HCT116 (cell line): Measurements from ENCODE around the gene PRRT3. TPM values are rescaled to one million over a fixed set of nuclear protein-coding genes. Genes with fewer than 3 reads are reported as not detected.

ENCODE experiments used
- ATAC-seq: fragments of 200-7000 bp; cut with Tn5 transposase; 2 replicates; pipeline ENCODE4 v1.9.1; 2020; ENCODE audit warnings: mild to moderate bottlenecking, moderate library complexity
- BruUV-seq: library from RNA; stranded (reverse); fragments of 400-500 nt; replicated peaks from 2 replicates; lab custom pipeline; 2021; lab: Mats Ljungman, UMichigan
- CTCF ChIA-PET: fragments of 300-600 bp; sonication (Branson Sonifier 250); formaldehyde crosslinking; loops from one replicate; lab custom pipeline; 2021; ENCODE audit warnings: antibody characterized with exemption; lab: Charles Lee
- POLR2A ChIA-PET: fragments of 300-600, 350-600 bp; sonication (Branson Sonifier 250); formaldehyde crosslinking; loops from one replicate; lab custom pipeline; 2021; ENCODE audit warnings: antibody characterized with exemption; lab: Charles Lee
- RAD21 ChIA-PET, 2 experiments: fragments of 300-600 bp; sonication (Branson Sonifier 250); formaldehyde crosslinking; loops; one replicate each; lab custom pipeline; 2023; ENCODE audit warnings: low total read pairs in 2 of 2; ENCODE audit not compliant: uncharacterized antibody in 2 of 2, unreplicated experiment in 2 of 2, low non-redundant PET in 1 of 2; lab: Charles Lee
- DNase-seq: peaks from one replicate; pipeline ENCODE4 v3.0.0-alpha.2; 2010; ENCODE audit warnings: low read depth, low spot score
- H2AFZ ChIP-seq: fragments of 200-600 bp; shearing (Covaris generic), sonication (generic); 2 replicates; pipeline ENCODE4 v1.6.1; 2017; ENCODE audit warnings: low read depth, mixed run types, mixed read lengths, antibody characterized with exemption, low read length; ENCODE audit not compliant: poor library complexity, severe bottlenecking
- H3K27ac ChIP-seq: 2 replicates; pipeline ENCODE4 v1.5.1; 2012; ENCODE audit warnings: low read depth, low read length
- H3K27me3 ChIP-seq: fragments of 200-600 bp; sonication (generic); 2 replicates; pipeline ENCODE4 v1.6.1; 2016; ENCODE audit warnings: mixed run types, low read length, mixed read lengths; ENCODE audit not compliant: insufficient read depth
- H3K36me3 ChIP-seq, 2 experiments: fragments of 200-500 bp in 1 of 2; fragments of 200-600 bp in 1 of 2; sonication (Bioruptor generic) in 1 of 2; sonication (generic) in 1 of 2; 2 replicates each; pipeline versions ENCODE4 v1.5.1 to v1.6.1; 2014 to 2016; ENCODE audit warnings: low read length in 2 of 2, inconsistent platforms in 1 of 2, mixed read lengths in 1 of 2, mixed run types in 1 of 2; ENCODE audit not compliant: insufficient read depth in 2 of 2, control insufficient read depth in 1 of 2
- H3K4me1 ChIP-seq, 2 experiments: fragments of 200-600 bp in 1 of 2; sonication (generic) in 1 of 2; 2 replicates each; pipeline versions ENCODE4 v1.5.1 to v1.6.1; 2012 to 2017; ENCODE audit warnings: low read length in 2 of 2, inconsistent platforms in 1 of 2, mild to moderate bottlenecking in 1 of 2, mixed read lengths in 1 of 2, mixed run types in 1 of 2, moderate library complexity in 1 of 2; ENCODE audit not compliant: insufficient read depth in 2 of 2, control insufficient read depth in 1 of 2
- H3K4me2 ChIP-seq: fragments of 200-600 bp; sonication (generic); 2 replicates; pipeline ENCODE4 v1.6.1; 2017; ENCODE audit warnings: mixed run types, low read length, mixed read lengths
- H3K4me3 ChIP-seq, 2 experiments: fragments of 200-600 bp in 1 of 2; sonication (generic) in 1 of 2; replicated peaks in 1 of 2; 2 replicates each; pipeline ENCODE4 v1.5.1; 2011 to 2016; ENCODE audit warnings: low read length in 2 of 2, control low read depth in 1 of 2, low read depth in 1 of 2, mild to moderate bottlenecking in 1 of 2, mixed read lengths in 1 of 2, mixed run types in 1 of 2
- H3K79me2 ChIP-seq: fragments of 200-600 bp; sonication (generic); 2 replicates; pipeline ENCODE4 v1.6.1; 2017; ENCODE audit warnings: mild to moderate bottlenecking, mixed run types, low read length, moderate library complexity, mixed read lengths; ENCODE audit not compliant: insufficient read depth
- H3K9ac ChIP-seq: fragments of 200-600 bp; sonication (generic); 2 replicates; pipeline ENCODE4 v1.6.1; 2016; ENCODE audit warnings: low read length, mixed read lengths
- H3K9me2 ChIP-seq: fragments of 200-600 bp; sonication (generic), shearing (Covaris generic); 2 replicates; pipeline ENCODE4 v1.6.1; 2017; ENCODE audit warnings: mixed run types, mild to moderate bottlenecking, moderate library complexity; ENCODE audit not compliant: insufficient read depth
- H3K9me3 ChIP-seq, 2 experiments: fragments of 200-500 bp in 1 of 2; fragments of 200-600 bp in 1 of 2; sonication (Bioruptor generic) in 1 of 2; sonication (generic) in 1 of 2; 2 replicates each; pipeline ENCODE4 v1.6.1; 2014 to 2017; ENCODE audit warnings: low read length in 2 of 2, mixed read lengths in 2 of 2, inconsistent platforms in 1 of 2, low read depth in 1 of 2, mild to moderate bottlenecking in 1 of 2, mixed run types in 1 of 2, moderate library complexity in 1 of 2; ENCODE audit not compliant: control insufficient read depth in 1 of 2, insufficient read depth in 1 of 2
- H4K20me1 ChIP-seq: fragments of 200-600 bp; sonication (generic), shearing (Covaris generic); 2 replicates; pipeline ENCODE4 v1.6.1; 2017; ENCODE audit warnings: mixed run types, mild to moderate bottlenecking, moderate library complexity; ENCODE audit not compliant: insufficient read depth
- CBX3 ChIP-seq: IDR thresholded peaks from 2 replicates; pipeline ENCODE4 v1.6.1; 2012; ENCODE audit warnings: low read depth
- EGR1 ChIP-seq: IDR thresholded peaks from 2 replicates; pipeline ENCODE4 v1.6.1; 2012; ENCODE audit warnings: low read depth
- ELF1 ChIP-seq: IDR thresholded peaks from 2 replicates; pipeline ENCODE4 v1.6.1; 2012; ENCODE audit warnings: low read depth, borderline replicate concordance
- EZH2 ChIP-seq: fragments of 200-600 bp; sonication (generic); IDR thresholded peaks from 2 replicates; pipeline ENCODE4 v1.6.1; 2017; ENCODE audit warnings: antibody characterized with exemption, mixed run types
- EZH2phosphoT487 ChIP-seq: fragments of 200-600 bp; IDR thresholded peaks from 2 replicates; pipeline ENCODE4 v1.6.1; 2018; ENCODE audit warnings: antibody characterized with exemption, borderline replicate concordance
- FOSL1 ChIP-seq: IDR thresholded peaks from 2 replicates; pipeline ENCODE4 v1.6.1; 2012; ENCODE audit warnings: low read depth
- JUND ChIP-seq: IDR thresholded peaks from 2 replicates; pipeline ENCODE4 v1.6.1; 2012
- POLR2A ChIP-seq: IDR thresholded peaks from 2 replicates; pipeline ENCODE4 v1.7.0; 2011; ENCODE audit warnings: borderline replicate concordance; ENCODE audit not compliant: insufficient read depth, insufficient read length; ENCODE audit errors: extremely low read depth
- POLR2AphosphoS5 ChIP-seq: IDR thresholded peaks from 2 replicates; pipeline ENCODE4 v1.6.1; 2011; ENCODE audit warnings: mild to moderate bottlenecking, low read depth, low read length, moderate library complexity
- RAD21 ChIP-seq: IDR thresholded peaks from 2 replicates; pipeline ENCODE4 v1.6.1; 2012; ENCODE audit warnings: low read depth, mild to moderate bottlenecking
- SIN3A ChIP-seq: IDR thresholded peaks from 2 replicates; pipeline ENCODE4 v1.6.1; 2012; ENCODE audit warnings: low read depth
- SRF ChIP-seq: IDR thresholded peaks from 2 replicates; pipeline ENCODE4 v1.6.1; 2012; ENCODE audit warnings: low read depth
- TCF7L2 ChIP-seq: IDR thresholded peaks from 2 replicates; pipeline ENCODE4 v1.7.0; 2011; ENCODE audit warnings: borderline replicate concordance, inconsistent platforms; ENCODE audit not compliant: insufficient read depth, insufficient read length; ENCODE audit errors: extremely low read depth
- YY1 ChIP-seq: IDR thresholded peaks from 2 replicates; pipeline ENCODE4 v1.6.1; 2011; ENCODE audit warnings: low read length, low read depth, moderate library complexity, mild to moderate bottlenecking; ENCODE audit not compliant: insufficient replicate concordance; ENCODE audit errors: extremely low read depth
- ZFX ChIP-seq: fragments of 450-650 bp; IDR thresholded peaks from 2 replicates; pipeline ENCODE4 v1.6.1; 2017
- intact Hi-C: fragments of 100-400 bp; cut with micrococcal nuclease; formaldehyde crosslinking; loops from 2 replicates; pipeline ENCODE4 v1.10.0; 2022
- total RNA-seq: library from RNA; stranded (reverse); gene quantifications from one replicate; pipeline ENCODE4 v1.2.1, GENCODE V29; 2021; ENCODE audit not compliant: unreplicated experiment
- TF ChIP-seq, protein P1 (sequence below): IDR thresholded peaks from 2 replicates; pipeline ENCODE4 v1.6.1; 2012; ENCODE audit warnings: low read depth
- TF ChIP-seq, protein P2 (sequence below): IDR thresholded peaks from 2 replicates; pipeline ENCODE4 v1.6.1; 2012
- TF ChIP-seq, protein P3 (sequence below): IDR thresholded peaks from 2 replicates; pipeline ENCODE4 v1.6.1; 2012

The PRRT3 gene
- total RNA-seq, 1 experiment from 2014 or later = 0.96 TPM

DNA sequence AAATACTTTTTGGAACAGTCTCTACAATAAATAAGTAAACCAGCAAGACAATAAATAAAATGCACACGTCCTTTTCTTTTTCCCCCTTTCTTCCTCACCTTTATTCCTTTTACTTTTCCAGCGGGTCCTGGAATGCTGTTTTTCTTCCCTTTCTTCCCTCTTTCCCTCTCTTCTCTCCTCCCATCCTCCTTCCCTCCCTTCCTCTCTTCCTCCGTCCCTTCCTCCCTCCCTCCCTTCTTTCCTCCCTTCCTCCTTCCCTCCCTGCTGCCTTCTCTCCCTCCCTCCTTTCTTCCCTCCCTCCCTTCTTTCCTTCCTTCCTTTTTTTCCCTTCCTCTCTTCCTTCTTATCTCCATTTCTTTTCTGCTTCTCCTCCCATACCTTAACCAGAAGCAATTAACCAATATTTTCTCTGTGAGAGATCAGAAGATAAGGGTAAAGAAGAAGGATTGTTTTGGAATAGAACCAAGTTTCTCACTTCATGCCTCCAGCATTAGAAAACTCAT is 52.9 kb downstream of the PRRT3 start:
- Histone ChIP-seq H3K27me3 (no peaks in the 10 kb centered on the region), H3K36me3 (no peaks in the 10 kb centered on the region), H3K4me2 (no peak overlapping the region), H4K20me1 (no peaks in the 10 kb centered on the region), H3K79me2 (no peaks in the 10 kb centered on the region), H3K4me3 (no peak overlapping the region), H2AFZ (no peak overlapping the region), H3K9me2 (no peaks in the 10 kb centered on the region), H3K4me1 (peaks cover 17 to 40% of the 10 kb centered on the region in 2 experiments; a peak in 3 of 4 replicates), H3K27ac (no peak overlapping the region), H3K9me3 (no peaks in the 10 kb centered on the region), H3K9ac (no peak overlapping the region)
- TF ChIP-seq TCF7L2 = no peak
- no peak for TF ChIP-seq SRF
- TF ChIP-seq, protein P1, sequence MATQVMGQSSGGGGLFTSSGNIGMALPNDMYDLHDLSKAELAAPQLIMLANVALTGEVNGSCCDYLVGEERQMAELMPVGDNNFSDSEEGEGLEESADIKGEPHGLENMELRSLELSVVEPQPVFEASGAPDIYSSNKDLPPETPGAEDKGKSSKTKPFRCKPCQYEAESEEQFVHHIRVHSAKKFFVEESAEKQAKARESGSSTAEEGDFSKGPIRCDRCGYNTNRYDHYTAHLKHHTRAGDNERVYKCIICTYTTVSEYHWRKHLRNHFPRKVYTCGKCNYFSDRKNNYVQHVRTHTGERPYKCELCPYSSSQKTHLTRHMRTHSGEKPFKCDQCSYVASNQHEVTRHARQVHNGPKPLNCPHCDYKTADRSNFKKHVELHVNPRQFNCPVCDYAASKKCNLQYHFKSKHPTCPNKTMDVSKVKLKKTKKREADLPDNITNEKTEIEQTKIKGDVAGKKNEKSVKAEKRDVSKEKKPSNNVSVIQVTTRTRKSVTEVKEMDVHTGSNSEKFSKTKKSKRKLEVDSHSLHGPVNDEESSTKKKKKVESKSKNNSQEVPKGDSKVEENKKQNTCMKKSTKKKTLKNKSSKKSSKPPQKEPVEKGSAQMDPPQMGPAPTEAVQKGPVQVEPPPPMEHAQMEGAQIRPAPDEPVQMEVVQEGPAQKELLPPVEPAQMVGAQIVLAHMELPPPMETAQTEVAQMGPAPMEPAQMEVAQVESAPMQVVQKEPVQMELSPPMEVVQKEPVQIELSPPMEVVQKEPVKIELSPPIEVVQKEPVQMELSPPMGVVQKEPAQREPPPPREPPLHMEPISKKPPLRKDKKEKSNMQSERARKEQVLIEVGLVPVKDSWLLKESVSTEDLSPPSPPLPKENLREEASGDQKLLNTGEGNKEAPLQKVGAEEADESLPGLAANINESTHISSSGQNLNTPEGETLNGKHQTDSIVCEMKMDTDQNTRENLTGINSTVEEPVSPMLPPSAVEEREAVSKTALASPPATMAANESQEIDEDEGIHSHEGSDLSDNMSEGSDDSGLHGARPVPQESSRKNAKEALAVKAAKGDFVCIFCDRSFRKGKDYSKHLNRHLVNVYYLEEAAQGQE = no peak
- TF ChIP-seq, protein P2, sequence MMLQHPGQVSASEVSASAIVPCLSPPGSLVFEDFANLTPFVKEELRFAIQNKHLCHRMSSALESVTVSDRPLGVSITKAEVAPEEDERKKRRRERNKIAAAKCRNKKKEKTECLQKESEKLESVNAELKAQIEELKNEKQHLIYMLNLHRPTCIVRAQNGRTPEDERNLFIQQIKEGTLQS = no peak
- TF ChIP-seq CBX3 = no peak
- no peak for TF ChIP-seq SIN3A
- no peak for TF ChIP-seq JUND
- TF ChIP-seq EZH2phosphoT487 = no peak
- no peak for TF ChIP-seq YY1
- TF ChIP-seq ELF1 = no peak
- TF ChIP-seq EGR1 = no peak
- no peak for TF ChIP-seq FOSL1
- TF ChIP-seq, protein P3, sequence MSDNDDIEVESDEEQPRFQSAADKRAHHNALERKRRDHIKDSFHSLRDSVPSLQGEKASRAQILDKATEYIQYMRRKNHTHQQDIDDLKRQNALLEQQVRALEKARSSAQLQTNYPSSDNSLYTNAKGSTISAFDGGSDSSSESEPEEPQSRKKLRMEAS = no peak
- TF ChIP-seq POLR2A = no peak
- TF ChIP-seq RAD21 = no peak
- TF ChIP-seq ZFX = no peak
- no peak for TF ChIP-seq POLR2AphosphoS5
- TF ChIP-seq EZH2 = no peak
- ATAC-seq (no peak), DNase-seq (no peak)
- CTCF ChIA-PET = no interaction called here
- BruUV-seq = no TSS peak
- POLR2A ChIA-PET = no interaction called here
- RAD21 ChIA-PET = no interaction called here
- intact Hi-C loops = no loop called here
